ENCODE results near the gene MAPK10.

Gene MAPK10

GRCh38 chr4:85964298-85964697 lies 395.6 kb downstream of the MAPK10 start:
- DNase-seq = no peak

GRCh38 chr4:85963231-85963630 lies 396.6 kb downstream of the MAPK10 start:
- no peak for DNase-seq

- DNase-seq = no peak
These were observed 398.0 kb downstream of the MAPK10 start for GRCh38 chr4:85961887-85962286.

GRCh38 chr4:85956293-85956945 lies 403.4 kb downstream of the MAPK10 start:
- no peak for DNase-seq

- no peak for DNase-seq
These were observed 404.1 kb downstream of the MAPK10 start for GRCh38 chr4:85955620-85956292.

GRCh38 chr4:85953651-85954018 lies 406.2 kb downstream of the MAPK10 start:
- DNase-seq = no peak

GRCh38 chr4:85952972-85953650 lies 406.7 kb downstream of the MAPK10 start:
- DNase-seq = peak in 1 of 2 donors; percentile 22

- no peak for DNase-seq
These were observed 407.3 kb downstream of the MAPK10 start for GRCh38 chr4:85952528-85952927.

GRCh38 chr4:85951099-85951498 lies 408.8 kb downstream of the MAPK10 start:
- DNase-seq = no peak

- DNase-seq = no peak
These were observed 413.0 kb downstream of the MAPK10 start for GRCh38 chr4:85946821-85947220.

GRCh38 chr4:85942107-85942506 lies 417.7 kb downstream of the MAPK10 start:
- no peak for DNase-seq

- DNase-seq = no peak
These were observed 419.7 kb downstream of the MAPK10 start for GRCh38 chr4:85940151-85940550.

All from inflammatory macrophage treated with lipopolysaccharide for 1 hour (primary cell).